ENCODE measurements around the gene IL18RAP.

Gene IL18RAP

DNA sequence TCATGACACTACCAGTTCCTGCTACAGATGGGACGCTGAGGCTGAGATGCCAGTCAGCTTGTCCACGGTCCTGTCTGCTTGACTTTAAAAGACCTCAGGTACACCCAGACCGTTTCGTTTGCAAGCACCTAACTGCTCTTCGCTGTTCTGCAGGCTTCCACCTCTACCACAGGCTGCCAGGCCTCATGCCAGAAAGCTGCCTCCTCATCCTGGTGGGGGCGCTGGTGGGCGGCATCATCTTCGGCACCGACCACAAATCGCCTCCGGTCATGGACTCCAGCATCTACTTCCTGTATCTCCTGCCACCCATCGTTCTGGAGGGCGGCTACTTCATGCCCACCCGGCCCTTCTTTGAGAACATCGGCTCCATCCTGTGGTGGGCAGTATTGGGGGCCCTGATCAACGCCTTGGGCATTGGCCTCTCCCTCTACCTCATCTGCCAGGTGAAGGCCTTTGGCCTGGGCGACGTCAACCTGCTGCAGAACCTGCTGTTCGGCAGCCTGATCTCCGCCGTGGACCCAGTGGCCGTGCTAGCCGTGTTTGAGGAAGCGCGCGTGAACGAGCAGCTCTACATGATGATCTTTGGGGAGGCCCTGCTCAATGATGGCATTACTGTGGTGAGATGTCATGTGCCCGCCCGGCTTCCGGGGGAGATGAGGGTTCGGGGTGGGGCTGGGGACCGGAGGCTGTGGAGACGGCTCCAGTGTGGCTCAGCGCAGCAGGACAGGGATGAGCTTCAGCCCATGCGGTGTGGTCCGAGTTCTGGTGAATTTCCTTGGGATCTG is 55.9 kb downstream of the IL18RAP start:
- TF ChIP-seq, protein P1, sequence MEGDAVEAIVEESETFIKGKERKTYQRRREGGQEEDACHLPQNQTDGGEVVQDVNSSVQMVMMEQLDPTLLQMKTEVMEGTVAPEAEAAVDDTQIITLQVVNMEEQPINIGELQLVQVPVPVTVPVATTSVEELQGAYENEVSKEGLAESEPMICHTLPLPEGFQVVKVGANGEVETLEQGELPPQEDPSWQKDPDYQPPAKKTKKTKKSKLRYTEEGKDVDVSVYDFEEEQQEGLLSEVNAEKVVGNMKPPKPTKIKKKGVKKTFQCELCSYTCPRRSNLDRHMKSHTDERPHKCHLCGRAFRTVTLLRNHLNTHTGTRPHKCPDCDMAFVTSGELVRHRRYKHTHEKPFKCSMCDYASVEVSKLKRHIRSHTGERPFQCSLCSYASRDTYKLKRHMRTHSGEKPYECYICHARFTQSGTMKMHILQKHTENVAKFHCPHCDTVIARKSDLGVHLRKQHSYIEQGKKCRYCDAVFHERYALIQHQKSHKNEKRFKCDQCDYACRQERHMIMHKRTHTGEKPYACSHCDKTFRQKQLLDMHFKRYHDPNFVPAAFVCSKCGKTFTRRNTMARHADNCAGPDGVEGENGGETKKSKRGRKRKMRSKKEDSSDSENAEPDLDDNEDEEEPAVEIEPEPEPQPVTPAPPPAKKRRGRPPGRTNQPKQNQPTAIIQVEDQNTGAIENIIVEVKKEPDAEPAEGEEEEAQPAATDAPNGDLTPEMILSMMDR (IDR thresholded peaks at IDR 0.05; ENCODE audit: low read depth, low read length, missing control alignments) = no peak
- no peak for DNase-seq (ENCODE audit: extremely low read depth, low read depth)
- no peak overlapping the region for H3K4me3 ChIP-seq (replicated peaks; ENCODE audit: low read depth, low read length)

DNA sequence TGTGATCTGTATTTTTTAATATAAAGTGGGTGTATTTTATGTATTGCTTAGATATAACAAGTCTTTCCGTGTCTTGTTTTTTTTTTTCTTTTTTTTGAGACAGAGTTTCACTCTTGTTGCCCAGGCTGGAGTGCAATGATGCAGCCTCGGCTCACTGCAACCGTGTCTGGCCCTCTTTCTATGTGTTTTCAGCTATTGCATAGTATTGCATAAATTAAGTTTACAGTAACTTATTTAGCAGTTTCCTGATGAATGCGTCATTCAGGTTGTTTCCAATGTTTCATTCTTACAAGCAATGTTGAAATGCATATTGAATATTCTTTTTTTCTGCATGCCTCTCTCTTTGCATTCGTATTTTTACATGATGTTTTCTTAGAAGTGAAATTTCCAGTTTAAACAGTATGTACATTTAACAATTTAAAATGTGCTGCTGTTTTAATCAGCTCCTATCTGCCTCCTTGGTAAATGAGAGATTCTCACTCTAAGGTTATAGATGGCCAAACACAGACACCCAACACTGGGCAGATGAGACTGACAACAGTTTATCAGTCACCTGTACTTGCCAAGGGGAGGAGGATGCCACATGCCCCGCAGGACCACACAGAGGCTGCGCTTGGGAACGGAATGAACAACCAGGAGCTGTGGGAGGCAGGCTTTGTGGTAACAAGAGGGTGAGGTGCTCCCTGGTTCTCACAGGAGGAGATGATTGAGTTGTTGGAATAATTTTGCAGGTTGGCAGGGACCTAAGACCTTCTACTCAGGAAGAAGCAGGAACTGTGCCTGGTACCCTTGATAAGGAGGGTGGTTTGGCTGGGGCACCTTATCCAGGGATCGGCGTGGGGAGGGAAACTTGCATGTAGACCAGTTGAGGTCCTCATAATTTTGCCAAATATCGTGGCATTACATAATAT is 57.6 kb downstream of the IL18RAP start:
- DNase-seq (ENCODE audit: extremely low read depth, low read depth) = no peak
- TF ChIP-seq, protein P1 (IDR thresholded peaks at IDR 0.05; ENCODE audit: low read depth, low read length, missing control alignments) = no peak

DNA sequence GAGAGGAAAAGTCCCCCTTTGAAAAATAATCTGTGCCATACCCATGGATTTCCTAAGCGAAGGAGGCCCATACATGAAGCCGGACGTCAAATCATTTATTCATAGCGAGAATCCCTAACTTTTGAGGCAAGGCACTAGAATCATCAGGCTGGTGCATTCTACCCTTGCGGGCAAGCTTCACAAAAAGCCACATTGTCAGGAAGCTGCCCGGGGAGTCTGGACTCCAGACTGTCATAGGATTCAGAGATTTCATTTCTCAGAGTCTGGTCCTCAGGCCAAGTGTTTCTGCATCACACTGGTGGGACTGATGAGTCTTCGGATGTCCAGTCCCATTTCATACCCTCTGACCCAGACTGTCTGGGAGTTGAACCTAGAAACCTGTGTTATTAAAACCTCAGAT is 59.0 kb downstream of the IL18RAP start:
- no peak for DNase-seq (ENCODE audit: extremely low read depth, low read depth)

More for the DNA sequence above, 57.6 kb downstream of the IL18RAP start:
- H3K4me3 ChIP-seq (replicated peaks; ENCODE audit: low read depth, low read length) = no peak overlapping the region

DNA sequence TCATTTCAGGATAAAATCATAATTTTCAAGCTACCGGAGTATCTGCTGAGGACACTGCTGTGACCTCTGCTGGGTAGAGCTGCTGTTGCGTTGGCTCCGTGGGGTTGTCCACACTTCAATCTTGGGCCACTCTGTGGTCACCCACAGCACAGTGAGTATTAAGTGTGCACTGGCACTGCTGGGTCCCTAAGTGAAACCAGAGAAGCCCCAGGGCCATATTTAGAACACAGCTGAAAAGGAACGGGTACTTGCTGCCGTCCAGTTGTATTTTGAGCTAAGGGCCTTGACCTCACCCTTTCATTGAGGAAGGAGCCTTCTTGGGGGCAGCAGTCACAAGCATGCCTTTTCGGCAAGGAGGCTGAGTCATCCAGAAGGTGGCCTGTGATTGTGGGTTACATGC is 60.1 kb downstream of the IL18RAP start:
- TF ChIP-seq, protein P1 (IDR thresholded peaks at IDR 0.05; ENCODE audit: low read depth, low read length, missing control alignments) = no peak

More for the DNA sequence above, 59.0 kb downstream of the IL18RAP start:
- TF ChIP-seq, protein P1 (IDR thresholded peaks at IDR 0.05; ENCODE audit: low read depth, low read length, missing control alignments) = no peak
- H3K4me3 ChIP-seq (replicated peaks; ENCODE audit: low read depth, low read length) = no peak overlapping the region

DNA sequence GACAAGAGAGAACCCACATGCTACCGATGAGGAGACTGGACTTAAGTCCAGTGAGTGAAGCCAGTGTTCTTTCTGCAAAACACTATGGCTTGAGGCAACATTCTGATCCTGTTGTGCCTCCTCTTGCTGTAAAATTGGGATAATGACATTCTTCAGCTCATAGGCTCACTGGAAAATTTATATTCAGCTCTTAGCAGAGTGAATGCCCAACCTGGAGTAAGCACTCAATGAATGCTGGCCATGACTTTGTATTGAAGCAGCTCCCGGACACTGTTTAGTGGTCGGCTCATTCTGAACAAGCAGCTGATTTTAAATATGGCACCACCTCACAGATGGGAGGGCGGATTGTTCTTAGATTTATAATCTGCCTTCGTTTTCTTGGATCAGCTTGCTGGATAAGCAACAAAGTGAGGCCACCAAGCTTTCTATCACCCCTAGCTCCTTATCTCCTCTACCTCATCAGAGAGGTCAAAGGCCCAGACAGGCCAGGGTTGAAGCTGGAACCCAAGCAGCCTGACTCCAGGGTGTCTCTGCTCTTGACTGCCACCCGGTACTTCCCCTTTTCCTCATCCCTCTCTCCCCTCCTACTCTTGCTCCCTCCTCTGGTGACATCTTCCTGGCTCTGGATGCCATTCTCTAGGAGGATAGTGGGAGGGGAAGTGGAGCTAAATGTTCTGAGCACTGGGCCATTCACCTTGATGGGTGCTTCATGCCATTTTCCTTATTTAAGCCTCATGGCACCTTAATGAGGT is 61.5 kb downstream of the IL18RAP start:
- DNase-seq (ENCODE audit: extremely low read depth, low read depth) = no peak
- TF ChIP-seq, protein P1 (IDR thresholded peaks at IDR 0.05; ENCODE audit: low read depth, low read length, missing control alignments) = no peak

More for the DNA sequence above, 60.1 kb downstream of the IL18RAP start:
- no peak overlapping the region for H3K4me3 ChIP-seq (replicated peaks; ENCODE audit: low read depth, low read length)
- no peak for DNase-seq (ENCODE audit: extremely low read depth, low read depth)

DNA sequence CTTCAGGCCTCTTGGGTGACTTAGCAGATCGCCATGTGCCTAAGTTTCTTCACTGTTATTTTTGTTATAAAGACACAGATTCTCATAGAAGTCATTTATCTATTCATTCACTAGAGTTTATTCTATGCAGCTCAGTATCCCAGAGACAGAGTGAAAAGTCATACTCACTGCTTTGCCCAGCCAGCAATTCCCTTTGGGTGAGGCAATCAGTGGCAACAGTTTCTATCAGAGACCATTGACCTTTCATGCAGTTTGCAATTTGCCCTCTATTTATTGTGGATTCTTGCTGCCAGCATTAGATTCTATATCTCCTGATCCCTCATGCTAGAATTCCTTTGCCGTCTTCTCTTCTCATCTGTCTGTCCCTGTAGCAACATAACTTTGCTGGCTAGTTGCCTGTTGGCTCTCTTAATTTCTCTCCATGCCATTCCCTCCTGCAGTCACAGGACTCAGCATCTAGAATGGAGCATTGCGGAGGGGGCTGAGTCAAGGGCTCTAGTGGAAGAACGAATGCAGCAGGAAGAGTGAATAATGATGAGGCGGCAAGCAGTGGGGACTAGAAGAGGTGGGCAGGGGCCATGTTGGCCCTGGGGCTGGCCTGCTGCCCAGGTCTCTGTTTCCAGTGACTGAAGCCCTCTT is 62.3 kb downstream of the IL18RAP start:
- TF ChIP-seq, protein P1 (IDR thresholded peaks at IDR 0.05; ENCODE audit: low read depth, low read length, missing control alignments) = no peak
- DNase-seq (ENCODE audit: extremely low read depth, low read depth) = no peak
- H3K4me3 ChIP-seq (replicated peaks; ENCODE audit: low read depth, low read length) = no peak overlapping the region

More for the DNA sequence above, 61.5 kb downstream of the IL18RAP start:
- no peak overlapping the region for H3K4me3 ChIP-seq (replicated peaks; ENCODE audit: low read depth, low read length)
